ENCODE data around the gene R3HDM1.

DNA sequence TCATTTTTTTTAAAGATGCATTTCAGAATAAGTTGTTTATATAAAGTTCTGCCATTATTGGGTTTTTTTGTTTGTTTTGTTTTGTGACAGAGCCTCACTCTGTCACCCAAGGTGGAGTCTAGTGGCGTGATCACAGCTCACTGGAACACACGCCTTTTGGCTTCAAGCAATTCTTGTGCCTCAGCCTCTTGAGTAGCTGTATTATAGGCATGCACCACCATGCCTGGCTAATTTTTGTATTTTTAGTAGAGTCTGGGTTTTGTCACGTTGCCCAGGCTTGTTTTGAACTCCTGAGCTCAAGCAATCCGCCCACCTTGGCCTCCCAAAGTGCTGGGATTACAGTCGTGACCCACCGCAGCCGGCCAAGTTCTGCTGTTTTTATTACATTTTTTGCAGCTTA is 72.3 kb downstream of the R3HDM1 start:
- no peak for TF ChIP-seq POLR2A (IDR thresholded peaks at IDR 0.05)
- TF ChIP-seq, protein P1, sequence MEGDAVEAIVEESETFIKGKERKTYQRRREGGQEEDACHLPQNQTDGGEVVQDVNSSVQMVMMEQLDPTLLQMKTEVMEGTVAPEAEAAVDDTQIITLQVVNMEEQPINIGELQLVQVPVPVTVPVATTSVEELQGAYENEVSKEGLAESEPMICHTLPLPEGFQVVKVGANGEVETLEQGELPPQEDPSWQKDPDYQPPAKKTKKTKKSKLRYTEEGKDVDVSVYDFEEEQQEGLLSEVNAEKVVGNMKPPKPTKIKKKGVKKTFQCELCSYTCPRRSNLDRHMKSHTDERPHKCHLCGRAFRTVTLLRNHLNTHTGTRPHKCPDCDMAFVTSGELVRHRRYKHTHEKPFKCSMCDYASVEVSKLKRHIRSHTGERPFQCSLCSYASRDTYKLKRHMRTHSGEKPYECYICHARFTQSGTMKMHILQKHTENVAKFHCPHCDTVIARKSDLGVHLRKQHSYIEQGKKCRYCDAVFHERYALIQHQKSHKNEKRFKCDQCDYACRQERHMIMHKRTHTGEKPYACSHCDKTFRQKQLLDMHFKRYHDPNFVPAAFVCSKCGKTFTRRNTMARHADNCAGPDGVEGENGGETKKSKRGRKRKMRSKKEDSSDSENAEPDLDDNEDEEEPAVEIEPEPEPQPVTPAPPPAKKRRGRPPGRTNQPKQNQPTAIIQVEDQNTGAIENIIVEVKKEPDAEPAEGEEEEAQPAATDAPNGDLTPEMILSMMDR (IDR thresholded peaks at IDR 0.05): no peak
